DOHH2 (cell line): ENCODE results near the gene CETP.

Source experiments
- CTCF ChIP-seq: fragments of 200-600 bp; sonication (generic); IDR thresholded peaks from one replicate; pipeline ENCODE4 v1.5.1; 2014; ENCODE audit warnings: antibody characterized with exemption, mild to moderate bottlenecking, low read depth, low read length; ENCODE audit not compliant: poor library complexity, severe bottlenecking
- EZH2phosphoT487 ChIP-seq: fragments of 200-600 bp; sonication (generic); IDR thresholded peaks from 2 replicates; pipeline ENCODE4 v1.6.1; 2017; ENCODE audit warnings: borderline replicate concordance, mild to moderate bottlenecking, antibody characterized with exemption, low read length, moderate library complexity, mixed read lengths

DNA sequence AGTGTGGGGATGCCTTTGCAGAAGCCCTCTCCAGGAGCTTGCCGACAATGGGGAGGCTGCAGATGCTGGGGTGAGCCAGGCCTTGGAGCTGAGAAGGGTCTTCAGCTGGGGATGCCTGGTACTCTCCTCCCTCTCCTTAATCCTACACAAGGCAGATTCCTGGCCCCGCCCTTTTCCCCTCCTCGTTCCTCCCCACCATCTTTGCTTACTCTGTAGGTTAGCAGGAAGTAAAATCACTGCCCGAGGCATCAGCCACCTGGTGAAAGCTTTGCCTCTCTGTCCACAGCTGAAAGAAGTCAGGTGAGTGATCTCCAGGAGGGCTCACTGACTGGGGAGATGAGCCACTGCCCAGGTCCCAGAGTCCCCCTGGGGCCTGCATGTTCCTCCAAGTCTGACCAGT is 66.3 kb downstream of the CETP start:
- no peak for TF ChIP-seq CTCF
- TF ChIP-seq EZH2phosphoT487 = no peak
